GM23248 (cell line): ENCODE results near the gene COX7A2.

Source experiments
- EZH2 ChIP-seq: fragments of 200-600 bp; sonication (generic); IDR thresholded peaks from 2 replicates; pipeline ENCODE4 v1.6.1; 2018; ENCODE audit warnings: antibody characterized with exemption, mild to moderate bottlenecking; ENCODE audit not compliant: insufficient read depth, poor library complexity, severe bottlenecking
- EZH2phosphoT487 ChIP-seq: fragments of 200-600 bp; sonication (generic); IDR thresholded peaks from 2 replicates; pipeline ENCODE4 v1.6.1; 2018; ENCODE audit warnings: antibody characterized with exemption, moderate library complexity, mild to moderate bottlenecking, low read depth; ENCODE audit not compliant: insufficient read depth

DNA sequence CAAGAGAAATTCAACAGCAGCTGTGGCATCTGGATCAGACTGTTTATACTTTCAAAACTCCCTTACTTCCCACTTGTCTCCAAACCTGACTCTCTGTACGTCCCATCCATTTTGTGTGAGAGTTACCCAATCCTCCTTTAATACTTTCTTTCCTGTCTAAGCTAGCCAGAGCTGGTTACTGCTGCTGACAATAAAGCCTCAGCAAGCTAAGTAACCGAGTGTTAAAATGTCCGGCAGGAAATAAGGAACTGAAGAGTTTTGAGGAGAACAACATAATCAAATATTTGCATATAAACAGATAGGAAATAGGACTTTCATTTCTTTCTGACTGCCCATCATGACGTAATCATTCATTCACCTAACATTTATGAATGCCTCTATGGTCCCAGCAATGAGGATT lies 29.4 kb upstream of the COX7A2 start:
- TF ChIP-seq EZH2: no peak
- no peak for TF ChIP-seq EZH2phosphoT487
